Activated naive CD4-positive, alpha-beta T cell treated with anti-CD3 and anti-CD28 coated beads, Interleukin-2, amount 50 U/mL, for 72 hours (primary cell): ENCODE data around the gene SMIM10L2A. TPM values are rescaled to one million over a fixed set of nuclear protein-coding genes. Genes with fewer than 3 reads are reported as not detected.
A peak's percentile ranks its signal among the peaks of the same experiment; 100 is the strongest.
"Not testable (repeated sequence)": the region's sequence is repeated elsewhere in the genome, so short reads cannot be mapped to it uniquely, and the experiment has no call there.

Experiments used
- ATAC-seq, 2 donors: fragments of 150-1000 bp; cut with Tn5 transposase; 2 replicates each; pipeline ENCODE4 v1.10.0; 2021; ENCODE audit warnings: mild to moderate bottlenecking in 2 of 2, moderate library complexity in 2 of 2
- DNase-seq, 2 donors: peaks; one replicate each; pipeline ENCODE4 v3.0.0; 2021 to 2022; ENCODE audit warnings: low spot score in 2 of 2
- H3K27ac Mint-ChIP-seq, 2 donors: one replicate each; pipeline ENCODE4 v1.8.0; 2022; ENCODE audit warnings: mild to moderate bottlenecking in 2 of 2, mixed read lengths in 2 of 2
- H3K36me3 Mint-ChIP-seq, 2 donors: one replicate each; pipeline ENCODE4 v1.8.0; 2022; ENCODE audit warnings: mixed read lengths in 2 of 2
- H3K9me3 Mint-ChIP-seq, 2 donors: one replicate each; pipeline ENCODE4 v1.8.0; 2022; ENCODE audit warnings: mixed read lengths in 2 of 2
- total RNA-seq, 2 donors: library from RNA; stranded (reverse); gene quantifications; one replicate each; pipeline ENCODE4 v1.2.3, GENCODE V29; 2022

Gene SMIM10L2A
- total RNA-seq = under 1 TPM; 0.18 to 0.54 TPM

GRCh38 chrX:135421932-135422809, at the start of gene SMIM10L2A:
Gene SMIM10L2A, plus strand, starts transcription at chrX:135421944. Its CDS starts 188 bp downstream, at chrX:135422132.
- Mint-ChIP-seq H3K36me3 (no peaks in the 10 kb centered on the region), H3K27ac (no peak within 1 kb of the TSS), H3K9me3 (no peaks in the 10 kb centered on the region)
- ATAC-seq (peak; percentile 74 to 77), DNase-seq (peak in 1 of 2 donors; percentile 4)

GRCh38 chrX:135373357-135373756, 48.4 kb upstream of the SMIM10L2A start:
- no peak overlapping the region for H3K27ac Mint-ChIP-seq
- no peak for ATAC-seq
- peaks cover 0 to 7% of the 10 kb centered on the region in 2 donors for H3K9me3 Mint-ChIP-seq
- DNase-seq = no peak
- peaks cover 7 to 12% of the 10 kb centered on the region in 2 donors for H3K36me3 Mint-ChIP-seq

- DNase-seq = no peak
- Mint-ChIP-seq H3K9me3 (no peaks in the 10 kb centered on the region), H3K27ac (peak overlapping the region in 1 of 2 donors; percentile 65), H3K36me3 (peaks cover 0 to 6% of the 10 kb centered on the region in 2 donors)
- ATAC-seq = no peak
Observed at GRCh38 chrX:135382260-135382659, 39.5 kb upstream of the SMIM10L2A start.

GRCh38 chrX:135383249-135383648, 38.5 kb upstream of the SMIM10L2A start:
- ATAC-seq = peak in 1 of 2 donors; percentile 36
- H3K27ac Mint-ChIP-seq = no peak overlapping the region
- H3K36me3 Mint-ChIP-seq = peaks cover 0 to 6% of the 10 kb centered on the region in 2 donors
- no peak for DNase-seq
- H3K9me3 Mint-ChIP-seq = no peaks in the 10 kb centered on the region

- DNase-seq (no peak), ATAC-seq (peak; percentile 75 to 91)
- peaks cover 0 to 6% of the 10 kb centered on the region in 2 donors for H3K36me3 Mint-ChIP-seq
- H3K27ac Mint-ChIP-seq = no peak overlapping the region
- no peaks in the 10 kb centered on the region for H3K9me3 Mint-ChIP-seq
Observed at GRCh38 chrX:135384161-135384836, 37.4 kb upstream of the SMIM10L2A start.

- ATAC-seq (no peak), DNase-seq (no peak)
- Mint-ChIP-seq H3K36me3 (no peaks in the 10 kb centered on the region), H3K9me3 (no peaks in the 10 kb centered on the region), H3K27ac (no peak overlapping the region)
Observed at GRCh38 chrX:135388841-135389240, 32.9 kb upstream of the SMIM10L2A start.

- Mint-ChIP-seq H3K27ac (peak overlapping the region; percentile 19 to 80), H3K36me3 (no peaks in the 10 kb centered on the region), H3K9me3 (no peaks in the 10 kb centered on the region)
- ATAC-seq (peak; percentile 46 to 56), DNase-seq (no peak)
Observed at GRCh38 chrX:135389243-135389642, 32.5 kb upstream of the SMIM10L2A start.

- Mint-ChIP-seq H3K36me3 (no peaks in the 10 kb centered on the region), H3K27ac (peak overlapping the region; percentile 19 to 80)
- peak; percentile 24 to 70 for ATAC-seq
Observed at GRCh38 chrX:135389717-135390116, 32.0 kb upstream of the SMIM10L2A start.

GRCh38 chrX:135391734-135392133, 30.0 kb upstream of the SMIM10L2A start:
- Mint-ChIP-seq H3K9me3 (no peaks in the 10 kb centered on the region), H3K36me3 (no peaks in the 10 kb centered on the region), H3K27ac (no peak overlapping the region)
- no peak for ATAC-seq
- no peak for DNase-seq

More at GRCh38 chrX:135389717-135390116, 32.0 kb upstream of the SMIM10L2A start:
- no peaks in the 10 kb centered on the region for H3K9me3 Mint-ChIP-seq
- no peak for DNase-seq

- no peaks in the 10 kb centered on the region for H3K36me3 Mint-ChIP-seq
- peak overlapping the region in 1 of 2 donors; percentile 50 for H3K27ac Mint-ChIP-seq
- DNase-seq (no peak), ATAC-seq (no peak)
- no peaks in the 10 kb centered on the region for H3K9me3 Mint-ChIP-seq
Observed at GRCh38 chrX:135393051-135393450, 28.7 kb upstream of the SMIM10L2A start.

GRCh38 chrX:135395064-135395463, 26.7 kb upstream of the SMIM10L2A start:
- Mint-ChIP-seq H3K9me3 (no peaks in the 10 kb centered on the region), H3K36me3 (no peaks in the 10 kb centered on the region), H3K27ac (no peak overlapping the region)
- DNase-seq (no peak), ATAC-seq (no peak)

GRCh38 chrX:135396109-135396508, 25.6 kb upstream of the SMIM10L2A start:
- ATAC-seq = no peak
- Mint-ChIP-seq H3K9me3 (no peaks in the 10 kb centered on the region), H3K36me3 (no peaks in the 10 kb centered on the region), H3K27ac (no peak overlapping the region)
- no peak for DNase-seq

GRCh38 chrX:135396566-135396965, 25.2 kb upstream of the SMIM10L2A start:
- H3K27ac Mint-ChIP-seq = no peak overlapping the region
- H3K9me3 Mint-ChIP-seq = no peaks in the 10 kb centered on the region
- no peak for DNase-seq
- ATAC-seq = no peak
- no peaks in the 10 kb centered on the region for H3K36me3 Mint-ChIP-seq

GRCh38 chrX:135397652-135398051, 24.1 kb upstream of the SMIM10L2A start:
- ATAC-seq = no peak
- Mint-ChIP-seq H3K27ac (no peak overlapping the region), H3K36me3 (no peaks in the 10 kb centered on the region), H3K9me3 (no peaks in the 10 kb centered on the region)
- no peak for DNase-seq

- Mint-ChIP-seq H3K9me3 (no peaks in the 10 kb centered on the region), H3K27ac (peak overlapping the region in 1 of 2 donors; percentile 45), H3K36me3 (no peaks in the 10 kb centered on the region)
- DNase-seq (no peak), ATAC-seq (peak in 1 of 2 donors; percentile 22)
Observed at GRCh38 chrX:135403374-135403773, 18.4 kb upstream of the SMIM10L2A start.

- H3K36me3 Mint-ChIP-seq, H3K9me3 Mint-ChIP-seq, ATAC-seq, DNase-seq, H3K27ac Mint-ChIP-seq: not testable (repeated sequence)
Observed at GRCh38 chrX:135406428-135406827, 15.3 kb upstream of the SMIM10L2A start.

GRCh38 chrX:135408794-135409193, 12.9 kb upstream of the SMIM10L2A start:
- ATAC-seq (no peak), DNase-seq (no peak)
- H3K27ac Mint-ChIP-seq = no peak overlapping the region
- H3K36me3 Mint-ChIP-seq = no peaks in the 10 kb centered on the region
- no peaks in the 10 kb centered on the region for H3K9me3 Mint-ChIP-seq
